Occipital lobe (tissue), 2 donors: ENCODE measurements around the gene FBXW8. TPM values are rescaled to one million over a fixed set of nuclear protein-coding genes. Genes with fewer than 3 reads are reported as not detected.

ENCODE experiments used
- DNase-seq: peaks from one replicate; lab custom pipeline; 2025; lab: John Stamatoyannopoulos, UW
- total RNA-seq: library from RNA; depleted of rRNA; stranded (reverse); fragments of >200 nt; gene quantifications from one replicate; pipeline ENCODE4 v1.2.3, GENCODE V29; 2014

The FBXW8 gene
- total RNA-seq, 1 donor from 2014 or later: 11.9 TPM

DNA sequence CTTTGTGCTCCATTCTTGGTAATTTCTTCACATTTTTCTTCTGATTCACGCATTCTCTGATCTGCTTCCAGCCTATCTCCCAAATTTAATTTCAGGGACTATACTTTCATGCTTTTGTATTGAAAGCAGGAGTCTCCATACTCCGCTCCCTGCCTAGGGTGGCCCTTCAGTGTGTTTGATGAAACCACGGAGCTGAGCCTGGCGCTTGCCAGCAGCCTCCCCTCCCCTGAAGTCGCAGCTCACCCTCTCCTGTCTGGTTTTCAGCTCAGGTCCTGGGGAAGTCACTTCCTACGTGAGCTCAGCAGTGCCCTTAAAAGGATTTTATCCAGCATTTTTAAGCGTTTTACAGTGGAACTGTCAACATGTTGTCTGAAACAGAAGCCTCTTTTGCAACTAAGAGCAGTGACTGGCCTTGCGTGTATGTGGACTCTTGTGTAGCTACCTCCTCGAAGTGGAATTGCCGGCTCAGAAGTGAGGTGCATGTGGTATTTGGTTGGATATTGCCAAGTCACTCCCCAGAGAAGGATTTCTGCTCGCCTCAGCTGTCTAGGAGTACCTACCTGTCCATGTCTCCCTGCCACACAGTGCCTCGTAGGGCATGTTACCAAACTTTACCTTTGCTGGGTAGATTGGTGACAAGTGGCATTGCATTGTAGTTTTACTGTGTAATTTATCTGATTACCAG, 109.9 kb downstream of the FBXW8 start:
- DNase-seq: no peak

DNA sequence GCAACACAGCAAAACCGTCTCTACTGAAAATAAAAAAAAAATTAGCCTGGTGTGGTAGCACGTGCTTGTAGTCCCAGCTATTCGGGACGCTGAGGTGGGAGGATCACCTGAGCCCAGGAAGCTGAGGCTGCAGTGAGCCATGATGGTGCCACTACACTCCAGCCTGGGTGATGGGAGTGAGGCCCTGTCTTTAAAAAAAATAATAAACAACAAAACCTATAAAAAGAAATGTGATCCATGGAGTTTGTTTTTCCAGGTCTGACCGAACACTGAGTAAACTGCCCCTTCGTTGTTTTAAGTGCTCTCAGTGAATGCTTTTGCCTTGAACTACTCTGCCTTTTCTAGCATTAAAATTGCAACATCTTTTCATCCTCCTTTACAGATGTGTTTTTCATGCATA, 111.7 kb downstream of the FBXW8 start:
- no peak for DNase-seq

DNA sequence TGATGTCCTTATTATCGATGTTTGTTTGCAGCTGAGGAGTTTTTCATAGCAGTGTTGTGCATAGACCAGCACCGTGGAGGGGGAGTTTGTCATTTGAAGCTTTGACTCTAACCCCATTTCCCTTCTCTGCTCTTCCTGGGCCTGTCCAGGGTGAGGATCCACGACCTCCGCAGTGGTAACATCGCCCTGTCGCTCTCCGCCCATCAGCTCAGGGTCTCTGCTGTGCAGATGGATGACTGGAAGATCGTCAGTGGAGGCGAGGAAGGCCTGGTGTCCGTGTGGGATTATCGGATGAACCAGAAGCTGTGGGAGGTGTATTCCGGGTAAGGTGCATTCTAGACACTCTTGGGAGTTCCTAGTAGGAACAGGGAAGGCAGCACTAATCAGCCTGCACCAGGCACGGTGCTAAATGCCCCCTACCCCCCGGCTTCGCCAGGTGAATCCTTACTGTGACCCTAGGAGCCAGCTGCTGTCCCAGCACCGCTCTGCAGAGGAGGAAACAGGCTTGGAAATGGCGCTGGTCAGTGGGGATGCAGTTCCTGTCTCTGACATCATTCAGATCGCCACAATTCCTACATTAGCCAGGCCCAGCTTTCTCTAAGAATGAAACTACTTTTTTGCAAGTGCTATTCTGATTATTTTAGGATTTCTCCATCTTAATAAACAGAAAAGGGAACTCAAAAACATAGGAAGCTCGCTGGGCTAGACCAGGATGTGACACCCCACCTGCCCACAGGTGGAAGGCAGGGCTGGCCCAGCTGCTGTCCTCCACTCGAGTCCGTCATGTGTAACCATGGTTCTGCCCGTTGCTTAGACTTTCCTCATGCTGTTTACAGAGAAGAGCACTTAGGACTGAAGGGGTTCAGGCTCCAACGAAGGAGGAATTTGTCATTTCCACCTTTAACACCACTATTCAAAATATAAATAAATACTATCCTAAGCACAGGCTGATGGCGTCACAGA, 113.5 kb downstream of the FBXW8 start:
- no peak for DNase-seq

DNA sequence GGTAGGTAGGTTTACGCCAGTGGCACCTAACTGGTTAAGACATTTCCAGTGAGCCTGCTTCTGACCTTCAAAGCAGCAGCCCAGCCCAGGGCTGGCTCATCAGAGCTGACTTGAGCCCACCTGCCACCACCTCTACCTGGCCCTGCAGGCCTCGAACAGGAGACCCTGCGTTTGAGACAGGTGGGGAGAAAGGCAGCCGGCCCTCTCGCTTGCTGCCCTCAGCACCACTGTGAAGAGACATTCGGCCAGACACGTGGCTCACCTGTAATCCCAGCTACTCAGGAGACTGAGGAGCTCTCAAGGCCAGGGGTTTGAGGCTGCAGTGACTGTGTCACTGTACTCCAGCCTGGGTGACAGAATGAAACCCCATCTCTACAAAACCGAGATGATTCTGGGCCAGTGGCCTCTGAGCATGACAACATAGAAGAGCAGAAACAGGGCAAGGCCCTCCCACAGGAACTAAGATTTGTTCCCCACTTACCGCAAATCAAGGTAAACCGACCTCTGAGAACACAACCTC, 114.3 kb downstream of the FBXW8 start:
- no peak for DNase-seq

DNA sequence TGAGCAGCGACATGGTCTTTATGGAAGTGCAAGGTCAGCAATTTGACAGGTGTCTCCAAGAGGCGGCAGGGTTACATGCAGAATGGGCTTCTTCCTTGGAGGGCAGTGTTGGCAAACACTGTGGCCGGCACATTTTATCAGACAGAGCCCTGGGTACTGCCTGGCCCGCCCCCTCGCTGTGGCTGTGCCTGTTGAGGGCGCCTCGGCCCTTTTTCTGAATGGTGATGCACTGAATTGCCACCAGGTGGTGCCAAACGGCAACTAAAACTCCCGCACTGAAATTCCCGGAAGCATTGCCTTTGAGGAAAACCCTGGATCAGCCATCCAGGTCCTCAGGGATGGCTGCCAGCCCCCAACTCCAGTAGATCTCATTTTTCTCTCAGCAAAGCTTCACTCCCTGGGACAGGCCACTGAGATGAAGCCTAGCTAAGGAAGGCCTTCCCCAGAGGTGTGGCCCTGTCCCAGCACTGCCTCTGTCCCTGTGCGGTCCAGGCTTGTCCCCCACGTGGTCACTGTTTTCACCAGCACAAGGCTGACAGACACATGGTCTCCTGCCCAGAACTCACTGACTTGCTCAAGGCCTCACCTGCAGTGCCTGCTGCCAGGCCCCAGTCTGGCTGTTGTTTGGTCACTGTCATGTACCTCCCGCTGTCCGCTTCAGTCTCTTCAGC, 114.9 kb downstream of the FBXW8 start:
- peak; percentile 74 for DNase-seq

DNA sequence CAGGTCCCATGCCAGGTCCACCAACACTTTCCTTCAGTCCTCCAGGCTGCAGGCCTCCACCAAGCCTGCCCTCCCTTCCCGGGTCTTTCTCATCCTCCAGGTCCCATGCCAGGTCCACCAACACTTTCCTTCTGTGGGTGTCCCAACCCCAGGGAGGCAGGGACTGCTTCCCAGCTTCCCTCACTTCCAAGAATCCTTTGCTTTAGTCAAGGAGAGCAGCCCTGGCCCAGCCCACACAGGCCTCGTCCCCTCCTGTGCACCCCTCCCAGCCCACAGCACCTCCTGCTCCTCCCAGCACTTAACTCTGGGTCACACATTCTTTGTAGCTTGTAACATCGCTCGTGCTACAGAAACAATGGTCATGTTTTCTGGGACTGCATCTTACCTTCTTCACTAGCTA, 115.6 kb downstream of the FBXW8 start:
- no peak for DNase-seq

DNA sequence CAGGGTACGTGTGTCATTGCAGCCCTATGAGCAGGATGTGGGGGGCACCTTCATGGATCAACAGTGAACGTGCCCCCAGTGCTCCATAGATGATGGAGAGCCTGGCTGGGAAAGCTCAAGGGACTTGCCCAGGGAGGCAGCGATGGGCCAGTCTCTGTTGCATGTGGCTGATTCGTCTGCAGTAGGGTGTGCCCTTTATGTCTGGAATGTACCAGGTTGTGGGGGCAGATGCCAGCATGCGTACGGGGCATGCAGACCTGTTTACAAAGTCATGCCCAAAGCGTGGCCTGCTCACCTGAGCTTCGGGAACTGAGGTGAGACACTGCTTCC, 116.1 kb downstream of the FBXW8 start:
- no peak for DNase-seq

DNA sequence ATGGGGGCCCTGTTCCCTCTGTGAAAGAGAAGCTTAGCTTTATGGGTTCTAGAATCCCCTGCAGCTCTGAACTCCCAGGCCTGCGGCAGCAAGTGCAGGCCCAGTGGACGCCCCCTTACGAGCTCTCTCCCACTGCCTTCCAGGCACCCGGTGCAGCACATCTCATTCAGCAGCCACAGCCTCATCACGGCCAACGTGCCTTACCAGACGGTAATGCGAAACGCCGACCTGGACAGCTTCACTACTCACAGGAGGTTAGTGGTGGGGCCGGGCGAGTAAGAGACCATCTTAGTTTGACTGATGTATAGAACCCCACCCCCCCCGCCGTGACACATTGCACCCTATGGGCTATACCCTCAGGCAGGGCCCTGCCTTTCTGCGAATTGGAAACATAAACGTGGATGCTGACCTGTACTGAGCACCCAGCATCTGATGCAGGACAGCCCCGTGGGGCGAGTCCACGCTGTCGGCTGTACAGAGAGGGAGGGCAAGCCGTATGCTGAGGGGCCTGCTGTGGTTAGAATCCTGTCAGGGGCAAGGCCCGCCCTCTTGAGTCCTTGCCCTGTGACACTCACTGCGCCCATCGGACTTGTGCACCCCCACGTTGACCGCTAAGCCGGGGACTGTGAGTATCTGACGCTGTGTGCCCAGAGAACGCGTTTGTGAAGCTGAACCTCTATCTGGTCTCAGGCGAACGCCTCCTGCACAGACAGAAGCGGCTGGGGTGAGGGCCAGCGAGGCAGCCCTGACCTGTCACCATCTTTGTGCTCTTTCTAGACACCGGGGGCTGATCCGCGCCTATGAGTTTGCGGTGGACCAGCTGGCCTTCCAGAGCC, 116.7 kb downstream of the FBXW8 start:
- no peak for DNase-seq

DNA sequence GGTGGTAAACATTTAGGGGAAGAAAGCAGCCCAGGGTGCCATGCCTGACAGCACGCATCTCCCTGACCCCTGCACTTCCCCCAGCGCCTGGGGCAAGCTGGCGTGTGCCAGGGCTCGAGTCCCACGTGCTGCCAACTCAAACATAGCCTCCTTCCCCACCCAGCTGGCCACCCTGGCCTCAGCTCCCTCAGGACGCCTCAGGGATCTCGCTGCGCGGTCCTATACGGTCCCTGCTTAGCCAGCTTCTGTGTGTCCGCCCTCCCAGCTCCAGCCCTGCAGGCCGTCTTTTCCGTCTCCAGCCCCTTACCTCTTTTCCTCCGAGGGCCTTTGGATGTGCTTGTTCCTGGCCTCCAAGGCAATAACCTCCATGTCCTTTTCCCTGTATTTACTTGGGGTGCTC, 117.5 kb downstream of the FBXW8 start:
- no peak for DNase-seq

DNA sequence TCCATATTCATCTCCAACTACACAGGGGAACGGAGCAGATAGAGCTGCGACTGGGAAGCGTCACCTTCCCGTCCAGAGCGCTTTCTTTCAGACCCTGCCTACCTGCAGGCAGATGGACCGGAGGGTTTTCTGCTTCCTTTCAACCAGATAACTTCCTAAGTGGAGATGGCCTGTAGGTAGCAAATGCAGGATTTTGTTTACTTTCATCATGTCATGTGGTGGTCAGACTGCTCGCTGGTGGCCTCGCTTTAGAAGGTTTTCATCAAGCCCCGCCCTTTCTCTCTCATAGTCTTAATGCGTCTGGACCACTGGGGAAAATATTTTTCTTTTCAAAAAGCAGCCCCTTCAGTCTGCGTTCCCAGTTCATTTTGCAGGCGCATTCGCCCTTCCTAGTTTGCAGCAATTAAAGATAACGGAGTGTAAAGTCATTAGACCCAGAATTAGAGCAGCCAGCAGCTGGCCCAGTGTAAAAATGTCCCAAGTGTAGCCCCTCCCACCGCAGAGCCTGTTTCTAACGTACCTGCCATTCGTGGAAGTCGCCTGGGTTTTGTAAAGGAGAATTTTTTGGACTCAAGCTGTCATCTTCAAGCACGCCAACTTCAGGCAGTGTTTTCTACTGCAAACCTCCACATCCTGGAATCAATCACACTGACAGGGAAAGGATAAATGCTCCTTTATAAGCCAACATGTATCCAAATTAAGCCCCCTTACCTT, 119.6 kb downstream of the FBXW8 start:
- no peak for DNase-seq

DNA sequence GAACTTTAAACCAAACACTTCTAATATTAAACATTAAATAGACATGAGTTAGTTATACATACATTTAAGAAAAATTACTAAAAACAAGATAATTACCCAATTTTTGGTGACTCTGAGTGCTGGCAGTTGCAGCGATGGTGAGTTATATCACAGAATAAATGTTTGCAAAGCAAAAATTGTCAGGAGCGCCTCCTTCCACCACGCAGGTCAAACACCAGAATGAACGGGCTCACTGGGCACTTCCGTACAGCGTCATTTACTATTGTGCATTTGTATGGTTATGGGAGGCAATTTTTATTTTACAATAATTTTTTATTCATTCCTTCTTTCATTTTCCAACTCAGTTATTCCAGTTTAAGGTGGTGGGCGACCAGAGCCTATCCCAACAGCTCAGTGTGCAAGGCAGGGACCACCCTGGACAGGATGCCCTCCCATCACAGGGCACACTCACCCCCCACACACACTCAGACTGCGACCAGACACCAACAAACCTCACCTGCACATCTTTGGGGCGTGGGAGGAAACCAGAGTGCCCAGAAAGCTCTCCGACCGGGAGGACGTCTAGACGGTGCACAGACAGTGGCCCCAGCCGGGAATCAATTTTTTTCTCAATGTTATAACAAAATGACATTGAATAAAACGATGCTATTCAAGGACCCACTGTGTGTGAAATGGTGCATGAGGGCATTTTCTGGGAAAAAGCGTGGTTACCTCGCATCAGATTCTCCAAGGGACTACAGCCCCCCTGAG, 121.3 kb downstream of the FBXW8 start:
- DNase-seq: no peak

DNA sequence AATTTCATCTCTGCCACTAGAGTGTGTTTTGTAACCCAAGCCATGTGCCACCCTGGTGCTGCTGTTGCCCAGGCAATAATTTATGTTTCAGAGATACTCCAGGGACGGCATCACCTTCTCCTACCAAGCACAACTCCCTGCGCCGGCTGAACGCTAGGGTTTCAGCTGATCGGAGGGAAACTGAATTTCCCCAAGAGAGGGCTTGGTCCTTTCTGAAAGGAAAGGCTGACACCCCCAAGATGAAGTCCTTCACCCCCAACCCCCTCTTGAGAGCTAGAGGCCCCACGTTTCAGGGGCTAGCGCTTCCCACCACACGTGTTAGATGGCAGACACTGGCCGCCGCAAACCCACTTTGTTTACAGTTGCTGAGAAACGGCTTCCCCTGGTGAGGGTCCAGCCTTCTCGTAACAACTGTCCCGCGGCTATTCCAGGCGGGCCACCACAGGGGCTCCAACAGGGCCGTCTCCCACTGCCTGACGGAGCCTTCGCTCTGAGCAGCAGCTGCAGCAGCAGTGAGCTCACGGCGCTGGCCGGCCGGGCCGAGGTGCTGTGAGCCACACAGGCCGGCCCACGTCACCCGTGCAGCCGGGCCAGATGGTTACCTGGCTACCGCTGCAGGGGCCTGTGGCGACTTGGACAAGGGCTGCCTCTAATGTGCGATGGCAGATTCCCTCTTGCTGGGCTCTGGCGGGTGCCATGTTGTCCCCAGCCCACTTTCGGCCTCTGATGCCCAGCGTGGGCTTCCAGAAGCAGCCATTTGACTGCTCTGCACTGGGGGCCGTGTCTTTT, 122.0 kb downstream of the FBXW8 start:
- no peak for DNase-seq

DNA sequence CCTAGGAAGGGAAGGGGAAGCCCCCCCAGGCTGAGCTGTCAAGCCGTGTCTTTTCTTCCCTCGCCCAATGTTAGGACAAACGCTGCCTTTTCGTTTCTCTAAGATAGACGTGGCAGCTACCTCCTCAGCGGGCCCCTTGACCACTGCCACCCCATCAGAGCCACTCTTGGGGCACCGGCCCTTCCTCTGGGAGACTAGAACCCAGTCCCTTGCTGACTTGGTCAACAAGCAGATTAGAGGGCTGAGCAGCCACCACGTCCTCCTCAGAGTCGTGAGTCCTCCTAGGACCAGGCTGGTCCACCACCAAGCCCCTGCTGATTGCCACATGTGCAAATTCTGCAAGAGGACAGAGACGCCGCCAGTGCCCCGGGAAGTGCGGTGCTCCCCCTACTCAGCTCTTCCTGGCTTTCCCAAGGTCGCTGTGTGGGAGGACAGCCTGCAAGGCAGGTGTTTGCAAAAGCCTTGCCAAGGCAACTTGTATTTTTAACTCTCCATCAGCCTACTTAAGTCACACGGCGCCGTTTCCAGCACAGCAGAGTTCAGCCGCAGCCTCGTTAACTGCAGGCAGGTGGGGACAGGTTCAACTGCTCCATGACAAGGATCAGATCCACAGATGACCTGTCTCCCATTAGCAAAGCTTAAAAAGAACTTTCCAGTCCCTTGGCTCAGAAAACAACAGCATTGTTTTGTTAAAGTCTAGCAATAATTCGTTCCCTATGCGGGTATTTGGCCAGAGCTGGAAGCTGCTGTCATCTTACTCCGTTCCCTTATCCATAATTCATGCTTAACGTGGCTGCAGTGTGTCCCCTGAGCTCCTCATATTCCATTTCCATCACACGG, 122.9 kb downstream of the FBXW8 start:
- DNase-seq: peak; percentile 30

DNA sequence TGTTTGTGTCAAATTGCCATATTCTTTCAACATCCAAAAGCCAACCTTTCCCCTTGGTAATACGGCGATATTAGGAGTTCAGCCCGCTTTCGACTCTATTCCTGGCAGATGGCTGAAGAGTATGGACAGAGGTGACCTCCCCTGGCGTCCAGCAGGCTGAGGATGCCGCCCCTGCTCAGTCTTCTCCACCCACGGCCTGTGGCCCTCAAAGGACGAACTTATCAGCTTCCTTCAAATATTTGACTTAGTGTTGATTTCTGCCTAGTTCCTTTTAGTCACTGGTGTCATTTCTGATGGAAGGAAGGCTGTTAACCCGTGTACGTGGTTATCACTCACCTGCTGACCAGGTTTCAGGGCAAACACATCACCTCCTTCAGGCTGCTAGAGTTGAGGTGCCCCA, 123.5 kb downstream of the FBXW8 start:
- DNase-seq: no peak

DNA sequence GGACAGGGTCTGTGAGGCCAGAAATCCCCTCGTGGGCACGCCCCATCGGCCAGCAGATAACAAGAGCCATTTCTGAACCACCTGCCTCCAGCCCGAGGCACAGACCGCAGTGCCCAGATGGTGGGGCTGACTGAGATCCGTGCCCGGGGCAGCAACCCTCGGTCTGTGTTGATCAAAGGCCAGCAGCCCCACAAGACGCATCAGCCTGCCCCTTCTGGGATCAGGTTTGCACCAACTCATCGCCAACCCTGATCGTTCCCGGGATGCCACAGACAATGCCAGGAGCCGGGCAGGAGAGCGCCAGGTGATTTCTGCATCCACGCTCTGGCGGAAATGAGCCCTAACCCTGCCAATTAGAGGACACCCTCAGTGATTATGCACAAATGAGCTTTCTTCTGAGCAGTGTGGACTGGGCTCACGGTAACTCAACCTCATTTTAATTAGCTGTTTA, 124.0 kb downstream of the FBXW8 start:
- no peak for DNase-seq

DNA sequence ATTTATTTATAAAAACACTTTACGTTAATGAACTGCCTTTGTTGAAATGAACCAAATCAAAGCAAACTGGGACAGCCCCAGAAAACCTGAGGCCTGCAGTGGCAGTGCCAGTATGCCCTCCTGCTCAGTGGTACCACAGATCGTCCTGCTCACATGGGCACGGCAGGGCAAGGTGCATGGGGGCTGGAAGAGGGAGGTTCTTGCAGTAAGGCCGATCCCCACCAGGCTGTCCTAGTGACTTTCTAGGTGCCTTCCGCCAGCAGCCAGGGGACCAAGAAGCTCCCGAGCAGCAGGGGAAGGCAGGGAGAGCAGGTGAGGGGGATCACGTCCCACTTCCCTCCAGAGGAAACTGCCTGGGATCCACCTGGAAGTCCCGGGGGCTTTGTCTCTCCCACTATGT, 124.5 kb downstream of the FBXW8 start:
- DNase-seq: no peak

DNA sequence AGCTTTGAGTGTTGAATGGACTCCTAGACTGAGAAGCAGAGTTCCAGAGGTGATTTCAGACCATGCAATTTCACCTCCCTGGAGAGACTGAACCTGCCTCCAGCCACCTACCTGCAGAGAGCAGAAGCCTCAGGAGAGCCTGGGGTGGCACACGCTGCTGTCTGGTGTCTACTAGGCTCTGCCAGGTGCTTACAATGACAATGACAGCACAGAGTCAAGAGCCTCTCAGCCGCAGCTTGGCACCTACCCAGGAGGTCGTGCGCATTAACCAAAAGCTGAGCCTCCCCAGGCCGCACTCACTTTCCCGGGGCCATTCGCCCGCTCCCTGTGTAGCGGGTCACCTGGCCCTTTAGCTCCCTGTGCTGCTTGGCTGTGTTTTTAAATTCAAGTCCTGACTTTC, 125.3 kb downstream of the FBXW8 start:
- DNase-seq: no peak

DNA sequence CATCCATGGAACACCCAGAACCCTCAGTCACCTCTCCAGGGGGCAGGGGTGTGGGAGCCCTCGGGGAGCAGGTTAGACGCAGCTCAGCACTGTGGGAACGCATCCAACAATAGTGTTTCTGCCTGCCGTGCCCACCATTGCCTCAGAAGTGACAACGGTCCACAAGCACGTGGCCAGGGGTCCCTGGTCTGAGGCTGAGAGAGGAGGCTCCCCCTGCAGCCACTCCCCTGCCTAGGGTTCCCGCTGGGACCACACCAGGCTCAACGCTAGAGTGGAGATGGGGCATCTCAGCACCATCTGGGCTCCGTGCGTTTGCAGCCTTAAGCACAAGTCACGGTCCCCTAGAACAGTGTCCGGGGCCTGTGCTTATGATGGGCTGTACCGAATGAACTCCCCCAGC, 125.8 kb downstream of the FBXW8 start:
- DNase-seq: no peak
